ENCODE results near the gene DNAJC13.

The DNAJC13 gene

GRCh38 chr3:132542577-132542976, 125.3 kb downstream of the DNAJC13 start:
- no peak overlapping the region for H3K9ac ChIP-seq (ENCODE audit: low read depth, low read length, poor library complexity, severe bottlenecking)
- no peaks in the 10 kb centered on the region for H3K79me2 ChIP-seq (ENCODE audit: insufficient read depth, low read length)
- H3K27me3 ChIP-seq (ENCODE audit: insufficient read depth, low read length, poor library complexity, severe bottlenecking), result no peaks in the 10 kb centered on the region
- H3K4me2 ChIP-seq (ENCODE audit: low read depth, low read length, poor library complexity, severe bottlenecking), result no peak overlapping the region
- TF ChIP-seq EZH2phosphoT487 (IDR thresholded peaks at IDR 0.05; ENCODE audit: borderline replicate concordance), result no peak
- TF ChIP-seq, protein P1, sequence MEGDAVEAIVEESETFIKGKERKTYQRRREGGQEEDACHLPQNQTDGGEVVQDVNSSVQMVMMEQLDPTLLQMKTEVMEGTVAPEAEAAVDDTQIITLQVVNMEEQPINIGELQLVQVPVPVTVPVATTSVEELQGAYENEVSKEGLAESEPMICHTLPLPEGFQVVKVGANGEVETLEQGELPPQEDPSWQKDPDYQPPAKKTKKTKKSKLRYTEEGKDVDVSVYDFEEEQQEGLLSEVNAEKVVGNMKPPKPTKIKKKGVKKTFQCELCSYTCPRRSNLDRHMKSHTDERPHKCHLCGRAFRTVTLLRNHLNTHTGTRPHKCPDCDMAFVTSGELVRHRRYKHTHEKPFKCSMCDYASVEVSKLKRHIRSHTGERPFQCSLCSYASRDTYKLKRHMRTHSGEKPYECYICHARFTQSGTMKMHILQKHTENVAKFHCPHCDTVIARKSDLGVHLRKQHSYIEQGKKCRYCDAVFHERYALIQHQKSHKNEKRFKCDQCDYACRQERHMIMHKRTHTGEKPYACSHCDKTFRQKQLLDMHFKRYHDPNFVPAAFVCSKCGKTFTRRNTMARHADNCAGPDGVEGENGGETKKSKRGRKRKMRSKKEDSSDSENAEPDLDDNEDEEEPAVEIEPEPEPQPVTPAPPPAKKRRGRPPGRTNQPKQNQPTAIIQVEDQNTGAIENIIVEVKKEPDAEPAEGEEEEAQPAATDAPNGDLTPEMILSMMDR (conservative IDR thresholded peaks at IDR 0.05; ENCODE audit: low read length), result no peak
- peaks cover 6% of the 10 kb centered on the region for H3K4me1 ChIP-seq (ENCODE audit: insufficient read depth, low read length, poor library complexity, severe bottlenecking)
- no peak overlapping the region for H2AFZ ChIP-seq (ENCODE audit: low read length)
- H4K20me1 ChIP-seq (ENCODE audit: insufficient read depth, low read length, poor library complexity, severe bottlenecking), result no peaks in the 10 kb centered on the region
- H3K9me3 ChIP-seq (ENCODE audit: insufficient read depth, low read depth, low read length), result no peaks in the 10 kb centered on the region
- no peaks in the 10 kb centered on the region for H3F3A ChIP-seq (ENCODE audit: low read depth)
- no peak overlapping the region for H3K4me3 ChIP-seq (ENCODE audit: low read length, poor library complexity, severe bottlenecking)
- no peaks in the 10 kb centered on the region for H3K9me2 ChIP-seq (replicated peaks; ENCODE audit: low read depth, low read length)
- H3K36me3 ChIP-seq (ENCODE audit: insufficient read depth, low read length), result peaks cover 23% of the 10 kb centered on the region; the same call in 1 of the 2 replicates

GRCh38 chr3:132543011-132543739, 125.9 kb downstream of the DNAJC13 start:
- Histone ChIP-seq H3K9me3 (ENCODE audit: insufficient read depth, low read depth, low read length) (no peaks in the 10 kb centered on the region), H3K27me3 (ENCODE audit: insufficient read depth, low read length, poor library complexity, severe bottlenecking) (no peaks in the 10 kb centered on the region), H3K79me2 (ENCODE audit: insufficient read depth, low read length) (no peaks in the 10 kb centered on the region), H3K9ac (ENCODE audit: low read depth, low read length, poor library complexity, severe bottlenecking) (no peak overlapping the region), H3K4me2 (ENCODE audit: low read depth, low read length, poor library complexity, severe bottlenecking) (no peak overlapping the region), H3K36me3 (ENCODE audit: insufficient read depth, low read length) (peaks cover 18% of the 10 kb centered on the region; the same call in 1 of the 2 replicates), H3F3A (ENCODE audit: low read depth) (no peaks in the 10 kb centered on the region), H3K4me3 (ENCODE audit: low read length, poor library complexity, severe bottlenecking) (no peak overlapping the region), H4K20me1 (ENCODE audit: insufficient read depth, low read length, poor library complexity, severe bottlenecking) (no peaks in the 10 kb centered on the region), H3K4me1 (ENCODE audit: insufficient read depth, low read length, poor library complexity, severe bottlenecking) (peaks cover 6% of the 10 kb centered on the region), H3K9me2 (replicated peaks; ENCODE audit: low read depth, low read length) (no peaks in the 10 kb centered on the region), H2AFZ (ENCODE audit: low read length) (no peak overlapping the region)
- TF ChIP-seq, protein P1 (conservative IDR thresholded peaks at IDR 0.05; ENCODE audit: low read length), result no peak
- TF ChIP-seq EZH2phosphoT487 (IDR thresholded peaks at IDR 0.05; ENCODE audit: borderline replicate concordance), result no peak

DNA sequence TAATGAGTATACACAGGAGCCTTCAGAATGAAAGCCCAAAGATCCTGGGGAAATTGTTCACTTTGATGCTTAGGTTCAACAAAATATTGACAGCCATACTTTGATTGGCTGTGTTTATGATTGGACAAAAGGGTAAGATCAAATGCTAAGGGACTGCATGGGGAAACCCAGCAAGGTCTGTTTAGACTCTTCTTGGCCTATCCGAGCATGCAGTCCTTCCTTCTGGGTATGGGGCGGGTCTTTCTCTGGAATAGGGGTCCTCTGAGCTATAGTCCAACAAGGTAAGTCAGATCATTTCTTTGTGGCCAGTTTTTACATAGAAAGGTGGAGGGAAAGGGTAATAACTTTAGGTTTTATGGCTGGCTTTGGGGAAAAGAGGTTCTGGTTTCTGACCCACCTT, 126.8 kb downstream of the DNAJC13 start:
- Histone ChIP-seq H3F3A (ENCODE audit: low read depth) (no peaks in the 10 kb centered on the region), H3K27me3 (ENCODE audit: insufficient read depth, low read length, poor library complexity, severe bottlenecking) (no peaks in the 10 kb centered on the region), H3K9ac (ENCODE audit: low read depth, low read length, poor library complexity, severe bottlenecking) (no peak overlapping the region), H3K4me1 (ENCODE audit: insufficient read depth, low read length, poor library complexity, severe bottlenecking) (peaks cover 6% of the 10 kb centered on the region), H3K9me3 (ENCODE audit: insufficient read depth, low read depth, low read length) (no peaks in the 10 kb centered on the region), H3K4me2 (ENCODE audit: low read depth, low read length, poor library complexity, severe bottlenecking) (no peak overlapping the region), H3K79me2 (ENCODE audit: insufficient read depth, low read length) (no peaks in the 10 kb centered on the region), H3K36me3 (ENCODE audit: insufficient read depth, low read length) (peaks cover 14% of the 10 kb centered on the region; the same call in 1 of the 2 replicates), H2AFZ (ENCODE audit: low read length) (no peak overlapping the region), H3K9me2 (replicated peaks; ENCODE audit: low read depth, low read length) (no peaks in the 10 kb centered on the region), H3K4me3 (ENCODE audit: low read length, poor library complexity, severe bottlenecking) (no peak overlapping the region), H4K20me1 (ENCODE audit: insufficient read depth, low read length, poor library complexity, severe bottlenecking) (no peaks in the 10 kb centered on the region)
- no peak for TF ChIP-seq EZH2phosphoT487 (IDR thresholded peaks at IDR 0.05; ENCODE audit: borderline replicate concordance)
- TF ChIP-seq, protein P1 (conservative IDR thresholded peaks at IDR 0.05; ENCODE audit: low read length), result no peak

Measured in Loucy (cell line).